ENCODE data around the gene SESTD1.
A peak's percentile ranks its signal among the peaks of the same experiment; 100 is the strongest.

The SESTD1 gene

GRCh38 chr2:179195141-179195540, 69.5 kb downstream of the SESTD1 start:
- no peaks in the 10 kb centered on the region for H3K27me3 Mint-ChIP-seq (ENCODE audit: low read depth, poor library complexity)
- TF ChIP-seq, protein P1, sequence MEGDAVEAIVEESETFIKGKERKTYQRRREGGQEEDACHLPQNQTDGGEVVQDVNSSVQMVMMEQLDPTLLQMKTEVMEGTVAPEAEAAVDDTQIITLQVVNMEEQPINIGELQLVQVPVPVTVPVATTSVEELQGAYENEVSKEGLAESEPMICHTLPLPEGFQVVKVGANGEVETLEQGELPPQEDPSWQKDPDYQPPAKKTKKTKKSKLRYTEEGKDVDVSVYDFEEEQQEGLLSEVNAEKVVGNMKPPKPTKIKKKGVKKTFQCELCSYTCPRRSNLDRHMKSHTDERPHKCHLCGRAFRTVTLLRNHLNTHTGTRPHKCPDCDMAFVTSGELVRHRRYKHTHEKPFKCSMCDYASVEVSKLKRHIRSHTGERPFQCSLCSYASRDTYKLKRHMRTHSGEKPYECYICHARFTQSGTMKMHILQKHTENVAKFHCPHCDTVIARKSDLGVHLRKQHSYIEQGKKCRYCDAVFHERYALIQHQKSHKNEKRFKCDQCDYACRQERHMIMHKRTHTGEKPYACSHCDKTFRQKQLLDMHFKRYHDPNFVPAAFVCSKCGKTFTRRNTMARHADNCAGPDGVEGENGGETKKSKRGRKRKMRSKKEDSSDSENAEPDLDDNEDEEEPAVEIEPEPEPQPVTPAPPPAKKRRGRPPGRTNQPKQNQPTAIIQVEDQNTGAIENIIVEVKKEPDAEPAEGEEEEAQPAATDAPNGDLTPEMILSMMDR (IDR thresholded peaks at IDR 0.05) = no peak
- peaks cover 83% of the 10 kb centered on the region for H3K36me3 Mint-ChIP-seq (ENCODE audit: low read depth)
- no peak overlapping the region for H3K4me3 Mint-ChIP-seq
- H3K9me3 Mint-ChIP-seq = peaks cover 89% of the 10 kb centered on the region
- H3K4me1 Mint-ChIP-seq = no peaks in the 10 kb centered on the region
- DNase-seq = no peak
- peak overlapping the region; percentile 78 for H3K27ac Mint-ChIP-seq

DNA sequence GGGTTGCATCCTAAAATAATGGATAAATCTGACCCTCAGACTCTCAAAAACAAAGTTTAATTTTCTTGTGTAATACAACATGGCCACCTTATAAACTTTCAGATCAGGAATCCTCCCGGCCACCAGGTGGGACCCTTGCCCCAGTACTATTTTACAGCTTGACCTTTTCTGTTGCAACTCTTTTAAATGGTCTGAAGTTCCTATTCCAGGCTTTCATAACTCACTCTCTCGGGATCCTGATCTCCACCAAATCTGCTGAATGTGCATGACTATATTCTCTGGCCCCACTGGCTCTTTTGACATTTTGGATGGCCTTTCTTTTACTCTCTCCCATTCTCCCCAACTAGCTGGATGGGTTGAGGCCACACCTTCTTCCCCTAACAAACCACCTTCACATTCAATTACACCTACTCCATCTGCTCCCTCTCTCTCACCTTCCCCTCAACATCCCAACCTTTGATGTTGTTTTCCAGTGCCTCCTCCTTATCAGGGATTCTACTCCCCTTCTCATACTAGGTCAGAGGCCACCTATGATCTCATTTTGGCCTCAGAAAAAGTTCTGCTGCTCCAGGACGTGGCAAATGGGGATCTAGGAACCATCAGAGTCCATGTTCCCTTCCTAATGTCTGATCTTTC, 70.8 kb downstream of the SESTD1 start:
- no peaks in the 10 kb centered on the region for H3K4me1 Mint-ChIP-seq
- DNase-seq = no peak
- no peaks in the 10 kb centered on the region for H3K27me3 Mint-ChIP-seq (ENCODE audit: low read depth, poor library complexity)
- peaks cover 96% of the 10 kb centered on the region for H3K9me3 Mint-ChIP-seq
- peaks cover 94% of the 10 kb centered on the region for H3K36me3 Mint-ChIP-seq (ENCODE audit: low read depth)
- peak overlapping the region; percentile 24 for H3K27ac Mint-ChIP-seq
- TF ChIP-seq, protein P1 (IDR thresholded peaks at IDR 0.05) = no peak
- H3K4me3 Mint-ChIP-seq = no peak overlapping the region

GRCh38 chr2:179191110-179191509, 73.5 kb downstream of the SESTD1 start:
- no peaks in the 10 kb centered on the region for H3K4me1 Mint-ChIP-seq
- DNase-seq = no peak

DNA sequence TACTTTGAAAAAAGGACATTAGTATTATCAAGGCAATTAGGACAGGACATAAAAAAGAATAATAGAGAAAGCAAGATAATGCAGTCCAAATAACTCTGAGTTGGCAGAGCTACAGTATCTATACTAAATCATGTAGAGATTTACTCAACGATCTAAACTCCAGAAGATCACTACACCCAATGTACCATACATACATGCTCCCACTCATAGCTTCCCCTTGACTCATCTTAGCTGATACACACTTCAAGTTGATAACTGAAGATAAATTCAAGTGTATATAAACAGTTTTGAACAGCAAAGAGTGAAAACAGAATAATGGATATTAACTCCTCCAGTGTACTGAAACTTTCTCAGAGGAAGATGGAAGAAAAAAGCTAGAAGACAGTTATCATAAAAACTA, 78.5 kb downstream of the SESTD1 start:
- H3K4me1 Mint-ChIP-seq = no peaks in the 10 kb centered on the region
- H3K36me3 Mint-ChIP-seq (ENCODE audit: low read depth) = peaks cover 60% of the 10 kb centered on the region
- H3K9me3 Mint-ChIP-seq = peaks cover 43% of the 10 kb centered on the region
- no peak for DNase-seq
- H3K27ac Mint-ChIP-seq = peak overlapping the region; percentile 10
- TF ChIP-seq, protein P1 (IDR thresholded peaks at IDR 0.05) = no peak
- H3K4me3 Mint-ChIP-seq = no peak overlapping the region
- no peaks in the 10 kb centered on the region for H3K27me3 Mint-ChIP-seq (ENCODE audit: low read depth, poor library complexity)

More at GRCh38 chr2:179191110-179191509, 73.5 kb downstream of the SESTD1 start:
- H3K9me3 Mint-ChIP-seq = peaks cover 91% of the 10 kb centered on the region
- no peaks in the 10 kb centered on the region for H3K27me3 Mint-ChIP-seq (ENCODE audit: low read depth, poor library complexity)
- H3K4me3 Mint-ChIP-seq = no peak overlapping the region
- TF ChIP-seq, protein P1 (IDR thresholded peaks at IDR 0.05) = no peak
- peaks cover 100% of the 10 kb centered on the region for H3K36me3 Mint-ChIP-seq (ENCODE audit: low read depth)
- H3K27ac Mint-ChIP-seq = no peak overlapping the region

DNA sequence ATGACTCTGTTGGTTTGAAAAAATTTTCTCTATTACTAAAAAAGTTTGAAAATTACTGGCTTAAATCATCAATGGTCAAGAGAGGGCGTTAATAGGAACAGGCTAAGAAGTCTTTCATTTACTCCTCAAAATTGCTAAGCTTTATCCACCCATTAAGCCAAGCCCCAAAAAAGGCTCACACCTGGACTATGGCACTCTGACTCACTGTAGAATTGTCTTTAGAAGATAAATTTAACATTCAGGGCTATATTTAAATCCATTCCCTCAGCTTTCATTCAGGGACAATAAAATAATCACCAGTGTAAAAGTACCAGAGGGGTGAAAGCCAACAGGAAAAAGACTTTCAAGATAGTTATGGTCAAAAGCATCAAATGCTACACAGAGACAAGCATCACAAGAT, 80.0 kb downstream of the SESTD1 start:
- H3K4me3 Mint-ChIP-seq = no peak overlapping the region
- H3K36me3 Mint-ChIP-seq (ENCODE audit: low read depth) = peaks cover 59% of the 10 kb centered on the region
- peaks cover 28% of the 10 kb centered on the region for H3K9me3 Mint-ChIP-seq
- H3K4me1 Mint-ChIP-seq = no peaks in the 10 kb centered on the region
- no peak overlapping the region for H3K27ac Mint-ChIP-seq
- no peak for DNase-seq
- peaks cover 3% of the 10 kb centered on the region for H3K27me3 Mint-ChIP-seq (ENCODE audit: low read depth, poor library complexity)
- TF ChIP-seq, protein P1 (IDR thresholded peaks at IDR 0.05) = no peak

GRCh38 chr2:179181002-179181401, 83.6 kb downstream of the SESTD1 start:
- Mint-ChIP-seq H3K9me3 (peaks cover under 1% of the 10 kb centered on the region), H3K4me1 (peaks cover 7% of the 10 kb centered on the region), H3K27ac (no peak overlapping the region), H3K27me3 (ENCODE audit: low read depth, poor library complexity) (peaks cover 5% of the 10 kb centered on the region), H3K36me3 (ENCODE audit: low read depth) (peaks cover 40% of the 10 kb centered on the region), H3K4me3 (no peak overlapping the region)
- no peak for DNase-seq
- TF ChIP-seq, protein P1 (IDR thresholded peaks at IDR 0.05) = no peak
